ENCODE data around the gene PCGF3.

Gene PCGF3

DNA sequence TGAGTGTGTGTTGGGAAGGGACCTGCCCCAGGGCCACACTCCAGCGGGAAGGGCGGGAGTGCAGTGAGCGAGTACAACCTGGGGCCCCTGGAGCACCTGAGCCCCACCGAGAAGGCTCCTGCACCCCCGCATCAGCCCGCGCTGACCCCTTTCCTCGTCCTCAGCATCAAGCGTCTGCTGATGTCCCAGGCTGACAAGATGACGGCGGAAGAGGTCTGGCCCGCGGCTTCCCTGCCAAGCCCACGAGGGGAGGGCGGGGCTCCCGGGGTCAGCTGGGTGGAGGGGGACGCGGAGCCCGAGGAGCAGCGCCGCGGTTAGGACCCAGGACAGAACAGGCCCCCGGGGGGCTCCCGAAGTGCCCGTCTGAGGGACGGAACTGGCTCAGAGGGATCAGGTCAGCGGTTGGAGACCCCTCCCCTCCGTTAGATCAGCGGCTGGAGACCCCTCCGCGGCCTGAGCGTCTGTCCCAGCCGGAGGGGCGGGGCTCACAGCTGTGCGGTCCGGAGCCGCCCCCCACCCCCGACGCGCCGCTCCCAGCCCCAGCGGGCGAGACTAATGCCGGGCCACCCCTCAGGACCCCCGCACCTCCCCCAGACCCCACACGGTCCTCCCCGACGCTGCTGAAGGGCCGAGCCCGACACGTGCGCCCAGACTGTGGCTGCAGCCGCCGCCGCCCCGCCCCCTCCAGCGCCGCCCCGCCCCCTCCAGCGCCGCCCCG is 24.5 kb upstream of the PCGF3 start:
- no peak for DNase-seq (ENCODE audit: low read depth in 1 of 2, low spot score in 1 of 2)
- in situ Hi-C loops (cut with HindIII; ENCODE audit: low pct_unique_long_range_greater_than_20kb, low sequenced_read_pairs): no loop called here
- no peak for TF ChIP-seq JUND (IDR thresholded peaks at IDR 0.05; ENCODE audit: low read depth)

DNA sequence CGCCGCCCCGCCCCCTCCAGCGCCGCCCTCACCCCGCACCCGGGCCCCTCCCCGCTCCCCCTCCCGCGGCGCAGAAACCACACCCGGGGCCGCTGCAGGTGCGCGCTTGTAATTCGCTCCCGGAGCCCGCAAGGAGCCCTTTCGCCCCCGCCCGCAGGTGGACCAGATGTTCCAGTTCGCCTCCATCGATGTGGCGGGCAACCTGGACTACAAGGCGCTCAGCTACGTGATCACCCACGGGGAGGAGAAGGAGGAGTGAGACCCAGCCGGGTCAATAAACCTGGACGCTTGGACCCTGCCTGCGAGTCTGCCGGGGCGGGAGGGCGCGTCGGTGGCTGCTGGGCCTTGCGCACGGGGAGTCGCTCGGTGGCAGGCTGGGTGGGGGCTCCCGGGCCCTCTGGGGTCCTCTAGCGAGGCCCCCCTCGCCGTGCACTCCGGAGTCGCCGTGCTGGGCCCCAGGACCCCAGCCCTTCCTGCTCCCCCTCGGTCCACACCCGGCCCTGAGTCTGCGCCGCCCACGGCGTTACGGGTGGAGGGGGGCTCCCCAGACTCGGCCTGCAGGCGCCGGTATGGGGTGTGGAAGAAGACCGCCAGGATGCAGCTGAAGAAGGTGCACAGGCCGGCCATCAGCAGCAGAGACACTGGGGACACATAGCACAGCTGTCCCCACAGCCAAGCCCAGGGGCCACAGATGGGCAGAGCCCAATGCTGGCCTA is 23.7 kb upstream of the PCGF3 start:
- peak in 1 of 2 experiments; percentile 37 for DNase-seq (ENCODE audit: low read depth in 1 of 2, low spot score in 1 of 2)
- in situ Hi-C loops (cut with HindIII; ENCODE audit: low pct_unique_long_range_greater_than_20kb, low sequenced_read_pairs): no loop called here
- TF ChIP-seq JUND (IDR thresholded peaks at IDR 0.05; ENCODE audit: low read depth): no peak

DNA sequence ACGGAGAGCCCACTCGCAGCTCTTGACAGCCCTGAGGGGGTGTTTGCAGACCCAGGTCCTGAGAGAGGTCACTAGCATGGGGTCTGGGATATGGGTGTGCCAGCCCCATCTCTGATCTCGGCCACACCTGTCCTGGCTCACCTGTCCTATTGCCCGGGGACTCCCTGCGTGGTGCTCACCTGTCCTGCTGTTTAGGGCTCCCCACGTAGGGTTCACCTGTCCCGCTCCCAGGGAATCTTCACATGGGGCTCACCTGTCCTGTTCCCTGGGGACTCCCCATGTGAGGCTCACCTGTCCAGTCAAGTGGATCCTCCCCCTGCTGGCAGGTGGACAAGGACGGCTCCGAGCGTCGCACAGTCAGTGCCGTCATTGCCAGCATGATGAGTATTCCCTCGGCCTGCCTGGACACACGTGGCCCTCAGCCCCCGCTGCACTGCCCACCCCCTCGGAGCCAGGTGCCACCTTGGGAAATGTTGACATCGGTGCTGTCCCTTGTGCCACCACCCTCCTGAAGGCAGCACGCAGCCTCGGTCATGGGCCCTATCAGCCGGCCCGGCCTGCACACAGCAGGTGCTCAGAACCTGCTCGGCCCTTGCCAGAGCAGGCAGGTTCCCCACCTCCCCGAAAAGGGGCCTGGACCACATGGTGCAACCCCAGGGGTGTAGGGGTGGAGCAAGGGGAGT is 23.0 kb upstream of the PCGF3 start:
- no peak for TF ChIP-seq JUND (IDR thresholded peaks at IDR 0.05; ENCODE audit: low read depth)
- in situ Hi-C loops (cut with HindIII; ENCODE audit: low pct_unique_long_range_greater_than_20kb, low sequenced_read_pairs): no loop called here
- DNase-seq (ENCODE audit: low read depth in 1 of 2, low spot score in 1 of 2): no peak

DNA sequence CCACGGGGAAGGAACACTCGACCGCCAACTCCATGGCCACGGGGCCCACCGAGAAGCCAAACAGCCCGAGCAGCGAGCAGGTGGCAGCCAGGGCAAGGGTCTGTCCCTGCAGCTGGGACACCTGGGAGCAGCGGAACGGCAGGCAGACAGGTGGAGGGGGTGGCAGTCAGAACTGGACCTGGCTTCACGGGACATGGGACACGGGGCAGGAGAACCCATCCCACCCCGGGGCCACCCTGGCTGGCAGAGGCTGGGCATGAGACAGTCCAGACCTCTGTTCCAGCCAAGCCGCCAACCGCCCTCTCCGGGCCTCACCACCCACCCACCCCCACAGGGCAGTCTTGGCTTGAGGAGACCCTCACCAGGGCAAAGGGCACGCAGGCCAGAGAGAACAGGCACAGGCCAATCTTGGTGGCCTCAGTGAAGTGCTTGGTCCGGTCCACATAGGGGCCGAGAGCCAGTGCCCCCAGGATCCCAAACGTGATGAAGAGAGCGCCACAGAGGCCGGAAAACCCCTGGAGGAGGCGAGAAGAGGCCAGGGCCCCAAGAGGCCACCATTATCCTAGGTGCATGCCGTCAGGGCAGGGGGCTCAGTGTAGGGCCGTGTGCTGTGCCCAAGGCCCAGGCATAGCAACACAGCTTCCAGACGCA is 22.3 kb upstream of the PCGF3 start:
- no peak for DNase-seq (ENCODE audit: low read depth in 1 of 2, low spot score in 1 of 2)
- in situ Hi-C loops (cut with HindIII; ENCODE audit: low pct_unique_long_range_greater_than_20kb, low sequenced_read_pairs): no loop called here
- TF ChIP-seq JUND (IDR thresholded peaks at IDR 0.05; ENCODE audit: low read depth): no peak

DNA sequence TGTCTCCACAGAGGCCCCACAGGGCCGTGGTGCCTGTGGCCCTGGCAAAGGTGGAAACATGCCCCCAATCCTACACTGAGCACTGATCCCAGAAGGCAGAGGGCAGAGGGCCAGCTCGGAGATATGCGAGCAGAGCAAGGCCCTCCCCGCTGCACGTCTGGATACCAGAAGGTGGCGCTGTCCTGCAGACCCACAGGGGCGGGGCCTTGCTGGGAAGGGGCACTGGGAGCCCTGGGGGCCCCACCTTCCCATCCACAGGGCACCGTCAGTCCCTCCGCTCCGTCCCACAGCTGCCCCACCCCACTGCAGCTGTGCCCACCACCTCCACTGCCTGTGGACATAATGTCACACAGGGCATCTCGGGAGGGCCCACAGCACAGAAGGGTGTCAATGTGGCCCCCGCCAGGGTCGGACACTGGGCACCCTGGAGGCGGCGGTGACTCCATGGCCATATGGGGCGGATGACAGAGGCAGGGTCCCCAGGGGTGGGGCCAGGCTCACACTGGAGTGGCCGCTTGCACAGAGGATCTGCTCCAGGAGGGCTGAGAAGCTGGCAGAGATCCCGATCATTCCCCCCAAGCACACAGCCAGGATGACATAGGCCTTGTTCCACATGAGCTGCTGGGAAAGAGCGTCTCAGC is 21.5 kb upstream of the PCGF3 start:
- in situ Hi-C loops (cut with HindIII; ENCODE audit: low pct_unique_long_range_greater_than_20kb, low sequenced_read_pairs): no loop called here
- no peak for TF ChIP-seq JUND (IDR thresholded peaks at IDR 0.05; ENCODE audit: low read depth)

DNA sequence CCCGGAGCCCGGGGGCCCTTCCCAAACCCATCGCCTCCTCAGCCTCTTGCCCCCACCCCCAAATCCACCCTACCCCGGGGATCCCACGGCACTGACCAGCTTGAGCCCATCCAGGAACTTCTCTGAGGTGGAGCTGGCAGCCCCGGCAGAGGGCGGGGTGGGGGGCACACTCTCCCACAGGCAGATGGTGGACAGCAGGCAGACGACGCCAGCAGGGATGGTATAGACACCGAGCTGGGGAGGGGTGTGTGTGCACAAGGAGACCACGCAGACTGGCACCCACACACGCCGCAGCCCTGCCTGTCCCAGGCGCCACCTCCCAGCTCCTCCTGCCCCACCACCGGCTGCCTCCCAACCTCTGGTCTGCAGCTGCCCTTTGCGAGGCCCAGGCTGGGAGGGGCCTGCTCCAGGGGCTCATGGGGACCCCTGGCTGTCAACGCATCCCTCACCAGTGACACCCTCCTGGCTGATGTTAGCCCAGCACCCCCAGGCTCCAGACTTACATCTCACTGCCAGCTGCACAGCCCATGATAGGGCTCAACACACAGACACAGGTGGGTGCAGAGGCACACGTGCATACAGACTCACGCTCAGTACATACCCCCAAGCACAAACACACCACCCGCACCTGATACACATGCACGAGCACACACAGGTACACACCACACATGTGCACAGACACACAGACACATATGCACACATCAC is 20.9 kb upstream of the PCGF3 start:
- no peak for DNase-seq (ENCODE audit: low read depth in 1 of 2, low spot score in 1 of 2)
- in situ Hi-C loops (cut with HindIII; ENCODE audit: low pct_unique_long_range_greater_than_20kb, low sequenced_read_pairs): no loop called here
- no peak for TF ChIP-seq JUND (IDR thresholded peaks at IDR 0.05; ENCODE audit: low read depth)

More for the DNA sequence above, 21.5 kb upstream of the PCGF3 start:
- peak; percentile 62 to 66 for DNase-seq (ENCODE audit: low read depth in 1 of 2, low spot score in 1 of 2)

DNA sequence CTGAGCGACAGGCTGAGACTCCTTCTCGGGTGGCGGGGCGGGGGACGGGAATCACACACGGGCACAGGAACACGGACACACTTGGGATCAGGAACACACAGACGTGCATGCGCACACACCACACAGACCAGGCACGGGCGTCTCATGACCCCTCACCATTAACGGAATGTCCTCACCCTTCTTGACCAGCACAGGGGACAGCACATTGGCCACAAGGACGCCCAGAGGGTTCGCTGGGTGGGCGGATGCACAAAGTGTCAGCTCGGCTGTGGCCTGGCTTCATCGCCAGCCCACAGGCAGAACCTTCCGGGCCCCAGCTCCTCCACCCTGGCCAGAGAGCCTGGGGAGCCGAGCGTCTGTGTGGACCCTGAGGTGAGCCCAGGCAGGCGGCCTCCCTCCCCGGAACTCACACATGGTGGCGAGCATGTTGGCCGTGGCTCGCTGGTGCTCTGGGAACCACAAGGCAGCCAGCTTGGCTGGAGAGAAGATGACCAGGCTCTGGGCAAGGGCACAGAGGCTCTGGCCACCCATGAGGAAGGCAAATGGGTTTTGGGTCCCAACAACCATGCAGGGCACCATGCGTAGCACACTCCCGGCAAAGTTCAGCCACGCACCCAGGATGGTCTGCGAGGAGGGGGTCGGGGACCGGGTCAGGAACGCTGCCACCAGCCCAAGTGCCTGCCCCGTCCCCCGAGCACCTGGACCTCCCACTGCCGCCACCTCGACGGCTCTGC is 19.8 kb upstream of the PCGF3 start:
- in situ Hi-C loops (cut with HindIII; ENCODE audit: low pct_unique_long_range_greater_than_20kb, low sequenced_read_pairs): no loop called here
- DNase-seq (ENCODE audit: low read depth in 1 of 2, low spot score in 1 of 2): no peak
- TF ChIP-seq JUND (IDR thresholded peaks at IDR 0.05; ENCODE audit: low read depth): no peak

DNA sequence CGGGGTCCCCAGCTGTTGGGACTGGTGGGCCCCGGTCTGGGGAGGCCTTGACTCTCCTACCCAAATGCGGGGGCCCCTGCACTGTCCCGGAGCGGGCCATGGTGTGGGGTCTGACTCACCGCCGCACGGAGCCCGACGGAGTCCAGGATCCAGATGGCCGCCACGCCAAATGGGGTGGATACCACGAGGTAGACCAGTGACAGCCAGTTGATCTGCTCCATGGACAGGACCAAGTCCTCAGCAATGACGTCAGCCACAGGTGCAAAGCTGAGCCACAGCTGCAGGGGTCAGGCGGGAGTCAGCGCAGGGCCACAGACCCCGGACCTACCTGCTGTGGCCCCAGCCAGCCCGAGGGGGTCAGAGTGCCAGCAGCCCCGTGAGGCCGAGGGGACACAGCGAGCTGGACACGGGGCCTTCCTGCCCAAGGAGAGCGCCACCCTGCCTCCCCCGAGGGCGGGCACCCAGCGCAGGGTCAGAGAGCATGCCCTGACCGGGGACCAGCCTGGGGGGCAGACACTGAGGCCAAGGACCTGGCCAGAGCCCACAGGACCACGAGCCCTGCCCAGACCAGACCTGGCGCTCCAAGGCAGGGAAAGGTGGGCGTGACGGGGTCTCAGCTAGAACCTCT is 19.1 kb upstream of the PCGF3 start:
- no peak for DNase-seq (ENCODE audit: low read depth in 1 of 2, low spot score in 1 of 2)
- in situ Hi-C loops (cut with HindIII; ENCODE audit: low pct_unique_long_range_greater_than_20kb, low sequenced_read_pairs): no loop called here
- no peak for TF ChIP-seq JUND (IDR thresholded peaks at IDR 0.05; ENCODE audit: low read depth)

DNA sequence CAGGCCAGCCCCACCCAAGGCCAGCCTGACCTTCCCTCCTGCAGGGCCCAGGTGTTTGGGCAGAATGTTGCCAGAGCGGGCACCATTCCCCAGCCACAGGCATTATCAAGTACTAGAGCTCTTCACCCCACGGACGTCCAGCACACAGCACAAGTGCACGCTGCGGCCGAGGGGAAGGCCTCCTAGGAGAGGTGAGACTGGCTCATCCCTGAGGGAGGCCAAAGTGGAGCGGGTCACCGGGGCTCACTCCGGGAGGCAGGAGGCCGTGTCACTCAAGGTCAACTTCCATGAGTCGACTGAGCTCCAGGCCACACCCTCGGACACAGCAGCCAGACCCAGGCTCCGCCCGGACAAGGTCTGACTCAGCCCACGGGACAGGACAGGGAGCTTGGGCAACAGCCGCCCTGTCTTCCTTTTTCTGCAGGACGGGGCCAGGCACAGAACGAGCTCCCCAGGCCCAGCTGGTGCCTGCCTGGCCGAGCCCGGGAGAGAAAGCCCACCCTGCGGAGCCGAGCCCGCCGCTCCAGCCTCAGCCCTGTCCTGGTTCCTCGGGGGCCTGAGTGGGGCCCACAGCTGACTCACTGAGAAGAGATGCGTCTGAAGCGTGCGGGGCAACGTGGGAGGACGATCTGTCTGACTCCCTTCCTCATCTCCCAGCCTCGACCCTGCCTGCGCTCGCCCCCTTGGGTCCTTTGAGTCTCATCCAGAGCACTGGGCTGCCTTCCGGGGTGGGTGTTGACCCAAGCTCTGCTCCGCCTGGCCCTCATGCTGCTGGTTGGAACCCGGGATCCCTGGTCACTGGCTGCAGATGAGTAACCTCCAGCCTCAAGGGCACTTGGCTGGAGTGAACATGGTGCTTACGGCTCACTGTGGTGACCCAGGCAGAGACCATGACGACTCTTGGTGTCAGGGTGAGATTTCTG is 18.3 kb upstream of the PCGF3 start:
- peak; percentile 91 for DNase-seq (ENCODE audit: low read depth in 1 of 2, low spot score in 1 of 2)
- no peak for TF ChIP-seq JUND (IDR thresholded peaks at IDR 0.05; ENCODE audit: low read depth)

More for the DNA sequence above, 18.3 kb upstream of the PCGF3 start:
- in situ Hi-C loops (cut with HindIII; ENCODE audit: low pct_unique_long_range_greater_than_20kb, low sequenced_read_pairs): no loop called here
